Measurements from ENCODE around the gene SH3BGR. TPM values are rescaled to one million over a fixed set of nuclear protein-coding genes. Genes with fewer than 3 reads are reported as not detected.

SH3BGR gene
- total and polyA plus RNA-seq, 7 donors: 44.2 to 441 (median 240) TPM

DNA sequence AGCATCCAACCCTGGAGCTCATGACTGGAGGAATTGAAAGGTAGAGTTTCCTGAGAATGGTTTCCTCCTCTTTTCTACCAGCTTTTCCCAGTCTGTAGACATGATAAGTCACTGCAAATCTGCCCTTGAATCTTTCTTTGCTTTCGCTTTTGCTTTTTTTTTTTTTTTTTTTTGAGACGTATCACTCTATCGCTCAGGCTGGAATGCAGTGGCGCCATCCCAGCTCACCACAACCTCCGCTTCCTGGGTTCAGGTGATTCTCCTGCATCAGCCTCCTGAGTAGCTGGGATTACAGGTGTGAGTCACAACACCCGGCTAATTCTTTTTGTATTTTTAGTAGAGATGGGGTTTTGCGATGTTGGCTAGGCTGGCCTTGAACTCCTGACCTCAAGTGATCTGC is 4.5 kb upstream of the SH3BGR start:
- WGBS, 3 donors: 94 to 97% (median 96%) methylated on average over 7 of the region's 7 CpGs
- Histone ChIP-seq H3K36me3 (ENCODE audit: insufficient read depth in 1 of 2, low read depth in 1 of 2) (peaks cover 0 to 3% of the 10 kb centered on the region in 2 donors), H3K27ac (no peak overlapping the region)

GRCh38 chr21:39452207-39452969 is 618 bp downstream of the SH3BGR start:
- no peak for DNase-seq
- 20 to 29% (median 23%) methylated on average over 10 of the region's 10 CpGs for WGBS, 3 donors
- Histone ChIP-seq H3K9me3 (no peaks in the 10 kb centered on the region), H3K4me1 (peaks cover 22% of the 10 kb centered on the region), H3K27ac (peak overlapping the region; percentile 95), H3K4me3 (peak overlapping the region; percentile 75), H3K36me3 (ENCODE audit: insufficient read depth in 1 of 2, low read depth in 1 of 2) (no peaks in the 10 kb centered on the region), H3K27me3 (ENCODE audit: insufficient read depth in 3 of 3, low read length in 2 of 3) (no peaks in the 10 kb centered on the region)
- ATAC-seq: peak; percentile 68 to 81 (median 75)
- intact Hi-C loops (cut with DNase I): no loop called here
- TF ChIP-seq, protein P1, sequence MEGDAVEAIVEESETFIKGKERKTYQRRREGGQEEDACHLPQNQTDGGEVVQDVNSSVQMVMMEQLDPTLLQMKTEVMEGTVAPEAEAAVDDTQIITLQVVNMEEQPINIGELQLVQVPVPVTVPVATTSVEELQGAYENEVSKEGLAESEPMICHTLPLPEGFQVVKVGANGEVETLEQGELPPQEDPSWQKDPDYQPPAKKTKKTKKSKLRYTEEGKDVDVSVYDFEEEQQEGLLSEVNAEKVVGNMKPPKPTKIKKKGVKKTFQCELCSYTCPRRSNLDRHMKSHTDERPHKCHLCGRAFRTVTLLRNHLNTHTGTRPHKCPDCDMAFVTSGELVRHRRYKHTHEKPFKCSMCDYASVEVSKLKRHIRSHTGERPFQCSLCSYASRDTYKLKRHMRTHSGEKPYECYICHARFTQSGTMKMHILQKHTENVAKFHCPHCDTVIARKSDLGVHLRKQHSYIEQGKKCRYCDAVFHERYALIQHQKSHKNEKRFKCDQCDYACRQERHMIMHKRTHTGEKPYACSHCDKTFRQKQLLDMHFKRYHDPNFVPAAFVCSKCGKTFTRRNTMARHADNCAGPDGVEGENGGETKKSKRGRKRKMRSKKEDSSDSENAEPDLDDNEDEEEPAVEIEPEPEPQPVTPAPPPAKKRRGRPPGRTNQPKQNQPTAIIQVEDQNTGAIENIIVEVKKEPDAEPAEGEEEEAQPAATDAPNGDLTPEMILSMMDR (IDR thresholded peaks at IDR 0.05): no peak

More for the DNA sequence above, 4.5 kb upstream of the SH3BGR start:
- Histone ChIP-seq H3K9me3 (no peaks in the 10 kb centered on the region), H3K4me3 (no peak overlapping the region), H3K4me1 (peaks cover 27% of the 10 kb centered on the region), H3K27me3 (ENCODE audit: insufficient read depth in 3 of 3, low read length in 2 of 3) (no peaks in the 10 kb centered on the region)
- intact Hi-C loops (cut with DNase I): loop anchor here in 1 of 2 donors (10.0 kb wide), 2 partner anchors 62 to 132 kb away; partner anchors contain the start of gene BRWD1
- DNase-seq (no peak), ATAC-seq (no peak)
- TF ChIP-seq, protein P1 (IDR thresholded peaks at IDR 0.05): no peak

- H3K4me3 ChIP-seq: peak overlapping the region; percentile 75
- ATAC-seq (peak; percentile 49 to 63 (median 55)), DNase-seq (peak in 1 of 2 donors; percentile 67)
- TF ChIP-seq, protein P1 (IDR thresholded peaks at IDR 0.05): no peak
- no peaks in the 10 kb centered on the region for H3K36me3 ChIP-seq (ENCODE audit: insufficient read depth in 1 of 2, low read depth in 1 of 2)
- peaks cover 22% of the 10 kb centered on the region for H3K4me1 ChIP-seq
- 18 to 36% (median 21%) methylated on average over 6 of the region's 6 CpGs for WGBS, 3 donors
- intact Hi-C loops (cut with DNase I): no loop called here
- peak overlapping the region; percentile 95 for H3K27ac ChIP-seq
- no peaks in the 10 kb centered on the region for H3K9me3 ChIP-seq
- no peaks in the 10 kb centered on the region for H3K27me3 ChIP-seq (ENCODE audit: insufficient read depth in 3 of 3, low read length in 2 of 3)
Measured at GRCh38 chr21:39452970-39453342, 1.2 kb downstream of the SH3BGR start.

DNA sequence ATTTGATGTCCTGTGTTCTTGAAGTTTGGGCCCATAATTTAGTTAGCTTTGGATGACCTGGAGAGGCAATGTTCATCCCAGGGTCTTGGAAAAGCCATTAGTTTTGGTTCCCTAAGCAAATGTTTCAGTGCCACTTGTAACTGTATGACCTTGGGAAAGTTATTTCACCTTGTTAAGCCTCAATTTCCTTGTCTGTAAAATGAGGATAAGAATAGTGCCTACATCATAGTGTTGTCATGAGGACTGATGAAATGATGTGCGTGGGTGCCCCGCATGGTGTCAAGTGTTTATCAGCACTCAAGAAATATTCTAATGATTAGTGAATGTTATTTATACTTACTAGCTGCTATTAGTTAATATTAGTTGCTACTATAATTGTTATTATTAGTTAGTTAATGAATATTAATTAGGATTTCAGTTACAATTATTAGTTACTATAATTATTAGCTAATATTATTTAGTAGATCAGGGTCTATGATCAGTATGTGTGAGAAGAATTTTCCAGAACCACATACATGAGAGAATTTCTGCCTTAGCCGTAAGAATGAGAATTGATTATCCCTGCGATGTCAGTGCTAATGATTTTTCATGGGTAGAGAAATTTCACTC is 1.9 kb downstream of the SH3BGR start:
- Histone ChIP-seq H3K9me3 (no peaks in the 10 kb centered on the region), H3K27ac (peak overlapping the region; percentile 95), H3K27me3 (ENCODE audit: insufficient read depth in 3 of 3, low read length in 2 of 3) (no peaks in the 10 kb centered on the region), H3K4me1 (peaks cover 22% of the 10 kb centered on the region), H3K4me3 (peak overlapping the region; percentile 75), H3K36me3 (ENCODE audit: insufficient read depth in 1 of 2, low read depth in 1 of 2) (no peaks in the 10 kb centered on the region)
- intact Hi-C loops (cut with DNase I): no loop called here
- peak; percentile 22 to 46 (median 34) for ATAC-seq
- TF ChIP-seq, protein P1 (IDR thresholded peaks at IDR 0.05): no peak
- 43 to 57% (median 44%) methylated on average over 4 of the region's 4 CpGs for WGBS, 3 donors
- no peak for DNase-seq
